GM23338 (cell line): Measurements from ENCODE around the gene CTCFL. TPM values are rescaled to one million over a fixed set of nuclear protein-coding genes. Genes with fewer than 3 reads are reported as not detected.

Experiments
- ATAC-seq: fragments of 200-7000 bp; cut with Tn5 transposase; 3 replicates; pipeline ENCODE4 v1.9.1; 2020
- DNase-seq: peaks from one replicate; pipeline ENCODE4 v3.0.0-alpha.2; 2015; ENCODE audit warnings: low spot score
- H2AFZ ChIP-seq: fragments of 200-600 bp; sonication (generic); 2 replicates; pipeline ENCODE4 v1.8.0; 2016; ENCODE audit warnings: antibody characterized with exemption, mild to moderate bottlenecking, moderate library complexity
- H3F3A ChIP-seq: fragments of 200-600 bp; sonication (generic); replicated peaks from 2 replicates; pipeline ENCODE4 v1.8.0; 2017; ENCODE audit warnings: antibody characterized with exemption, mixed run types, low read depth
- H3K27ac ChIP-seq: fragments of 200-600 bp; sonication (generic); 2 replicates; pipeline ENCODE4 v1.6.1; 2016; ENCODE audit warnings: low read depth
- H3K27me3 ChIP-seq: fragments of 200-600 bp; sonication (generic); 2 replicates; pipeline ENCODE4 v1.8.0; 2016; ENCODE audit warnings: mild to moderate bottlenecking, mixed run types, moderate library complexity; ENCODE audit not compliant: insufficient read depth
- H3K36me3 ChIP-seq: fragments of 200-600 bp; sonication (generic); 2 replicates; pipeline ENCODE4 v1.8.0; 2016; ENCODE audit warnings: mild to moderate bottlenecking; ENCODE audit not compliant: insufficient read depth
- H3K4me1 ChIP-seq: fragments of 200-600 bp; sonication (generic); 2 replicates; pipeline ENCODE4 v1.8.0; 2016; ENCODE audit warnings: mild to moderate bottlenecking, moderate library complexity; ENCODE audit not compliant: insufficient read depth
- H3K4me2 ChIP-seq: fragments of 200-600 bp; sonication (generic); 2 replicates; pipeline ENCODE4 v1.7.1; 2017; ENCODE audit warnings: mixed run types
- H3K4me3 ChIP-seq: fragments of 200-600 bp; sonication (generic); 2 replicates; pipeline ENCODE4 v1.6.1; 2016; ENCODE audit warnings: mixed run types
- H3K79me2 ChIP-seq: fragments of 200-600 bp; sonication (generic); replicated peaks from 2 replicates; pipeline ENCODE4 v1.8.0; 2017; ENCODE audit warnings: mild to moderate bottlenecking; ENCODE audit not compliant: insufficient read depth
- H3K9me2 ChIP-seq: fragments of 200-600 bp; sonication (generic); 2 replicates; pipeline ENCODE4 v1.8.0; 2017; ENCODE audit not compliant: insufficient read depth
- H4K20me1 ChIP-seq: fragments of 200-600 bp; sonication (generic); replicated peaks from 2 replicates; pipeline ENCODE4 v1.8.0; 2017; ENCODE audit warnings: mild to moderate bottlenecking; ENCODE audit not compliant: insufficient read depth
- H3K27ac Mint-ChIP-seq: 2 replicates; pipeline ENCODE4 v1.8.0; 2020; ENCODE audit warnings: inconsistent platforms, mild to moderate bottlenecking, moderate library complexity, mixed read lengths
- H3K27me3 Mint-ChIP-seq: 3 replicates; pipeline ENCODE4 v1.8.0; 2022; ENCODE audit warnings: low read depth, mild to moderate bottlenecking, moderate library complexity, mixed read lengths, inconsistent platforms; ENCODE audit not compliant: insufficient read depth, poor library complexity
- H3K36me3 Mint-ChIP-seq: 3 replicates; pipeline ENCODE4 v1.8.0; 2021; ENCODE audit warnings: low read depth, mild to moderate bottlenecking, inconsistent platforms, moderate library complexity, mixed read lengths
- H3K4me1 Mint-ChIP-seq: 3 replicates; pipeline ENCODE4 v1.8.0; 2020; ENCODE audit warnings: mild to moderate bottlenecking, inconsistent platforms, mixed read lengths
- H3K4me3 Mint-ChIP-seq: 3 replicates; pipeline ENCODE4 v1.8.0; 2021; ENCODE audit warnings: moderate library complexity, mild to moderate bottlenecking, inconsistent platforms, mixed read lengths
- H3K9me3 Mint-ChIP-seq: 3 replicates; pipeline ENCODE4 v1.8.0; 2020; ENCODE audit warnings: moderate library complexity, mild to moderate bottlenecking, inconsistent platforms, mixed read lengths
- CREB1 ChIP-seq: fragments of 250-450 bp; sonication (Bioruptor Pico); IDR thresholded peaks from 2 replicates; pipeline ENCODE4 v1.5.0; 2020; ENCODE audit warnings: low read depth, mild to moderate bottlenecking, moderate library complexity
- CTCF ChIP-seq, 2 experiments: fragments of 200-600 bp in 1 of 2; sonication (generic) in 1 of 2; conservative IDR thresholded peaks; 2 replicates each; pipeline versions ENCODE4 v1.5.1 to v1.6.1; 2016 to 2017; ENCODE audit warnings: antibody characterized with exemption in 2 of 2, low read depth in 2 of 2, mild to moderate bottlenecking in 2 of 2, moderate library complexity in 1 of 2
- ETS1 ChIP-seq: IDR thresholded peaks from 2 replicates; pipeline ENCODE4 v1.6.1; 2016; ENCODE audit warnings: antibody characterized with exemption
- EZH2 ChIP-seq: fragments of 200-600 bp; sonication (generic); IDR thresholded peaks from one replicate; pipeline ENCODE4 v1.8.0; 2017; ENCODE audit warnings: antibody characterized with exemption, mild to moderate bottlenecking, low read depth; ENCODE audit not compliant: unreplicated experiment
- EZH2phosphoT487 ChIP-seq: fragments of 200-600 bp; sonication (generic); IDR thresholded peaks from one replicate; pipeline ENCODE4 v1.8.1; 2018; ENCODE audit warnings: antibody characterized with exemption; ENCODE audit not compliant: unreplicated experiment
- JUNB ChIP-seq: IDR thresholded peaks from one replicate; pipeline ENCODE4 v1.6.1; 2016; ENCODE audit warnings: antibody characterized with exemption; ENCODE audit not compliant: unreplicated experiment
- NANOG ChIP-seq: IDR thresholded peaks from 2 replicates; pipeline ENCODE4 v1.6.1; 2016; ENCODE audit warnings: antibody characterized with exemption, borderline replicate concordance
- POLR2AphosphoS5 ChIP-seq: IDR thresholded peaks from 2 replicates; pipeline ENCODE4 v1.6.1; 2016; ENCODE audit warnings: antibody characterized with exemption, low read depth
- REST ChIP-seq: IDR thresholded peaks from one replicate; pipeline ENCODE4 v1.6.1; 2018; ENCODE audit warnings: antibody characterized with exemption; ENCODE audit not compliant: unreplicated experiment
- STAT1 ChIP-seq: IDR thresholded peaks from one replicate; pipeline ENCODE4 v1.6.1; 2016; ENCODE audit warnings: antibody characterized with exemption; ENCODE audit not compliant: unreplicated experiment
- ZNF114 ChIP-seq: fragments of 250-450 bp; sonication (Bioruptor Pico); IDR thresholded peaks from 2 replicates; pipeline ENCODE4 v1.5.0; 2020; ENCODE audit warnings: mild to moderate bottlenecking, moderate library complexity
- ZNF331 ChIP-seq: fragments of 250-450 bp; sonication (Bioruptor Pico); IDR thresholded peaks from 2 replicates; pipeline ENCODE4 v1.5.0; 2020; ENCODE audit warnings: low read depth, mild to moderate bottlenecking, moderate library complexity
- polyA plus RNA-seq: library from polyadenylated mRNA; unstranded; fragments of >200 nt; fragmentation: Nextera tagmentation; extraction: Ambion mirVana; gene quantifications from 2 replicates; pipeline ENCODE4 v1.2.1, GENCODE V29; 2016
- total RNA-seq: library from RNA; depleted of rRNA; stranded (reverse); fragments of >200 nt; shearing (Covaris generic); gene quantifications from 2 replicates; pipeline ENCODE4 v1.2.3, GENCODE V29; 2014
- TF ChIP-seq, protein P1 (sequence below): fragments of 250-450 bp; sonication (Bioruptor Pico); IDR thresholded peaks from 2 replicates; pipeline ENCODE4 v1.5.0; 2020; ENCODE audit warnings: mild to moderate bottlenecking, moderate library complexity

Gene CTCFL
- total and polyA plus RNA-seq, 2 experiments from 2014 or later = 0.55 to 1.4 TPM

GRCh38 chr20:57552471-57552870, 27.5 kb upstream of the CTCFL start:
- no peaks in the 10 kb centered on the region for H3K36me3 Mint-ChIP-seq
- DNase-seq = no peak
- no peaks in the 10 kb centered on the region for H3K4me1 ChIP-seq
- peaks cover 2% of the 10 kb centered on the region for H3K27me3 Mint-ChIP-seq
- no peaks in the 10 kb centered on the region for H3K9me3 Mint-ChIP-seq
- H3K27me3 ChIP-seq = no peaks in the 10 kb centered on the region
- H3K4me3 ChIP-seq = no peak overlapping the region
- peaks cover 10% of the 10 kb centered on the region for H3K4me1 Mint-ChIP-seq
- no peaks in the 10 kb centered on the region; the same call in 1 of the 2 replicates for H3K36me3 ChIP-seq
- no peak for ATAC-seq
- H2AFZ ChIP-seq = no peak overlapping the region
- H4K20me1 ChIP-seq = no peaks in the 10 kb centered on the region
- no peaks in the 10 kb centered on the region for H3K9me2 ChIP-seq
- H3K4me2 ChIP-seq = no peak overlapping the region
- H3K79me2 ChIP-seq = no peaks in the 10 kb centered on the region
- H3K4me3 Mint-ChIP-seq = no peak overlapping the region
- H3F3A ChIP-seq = no peaks in the 10 kb centered on the region
- no peak overlapping the region for H3K27ac Mint-ChIP-seq
- TF ChIP-seq JUNB (no peak), REST (no peak), NANOG (no peak), ETS1 (no peak), STAT1 (no peak), CTCF (conservative IDR thresholded peaks at IDR 0.05; ENCODE audit: low read depth in 2 of 2) (no peak), POLR2AphosphoS5 (no peak), CREB1 (CRISPR knock-in tag) (no peak), ZNF114 (CRISPR knock-in tag) (no peak), EZH2phosphoT487 (no peak), ZNF331 (CRISPR knock-in tag) (no peak), EZH2 (no peak)
- TF ChIP-seq, protein P1, sequence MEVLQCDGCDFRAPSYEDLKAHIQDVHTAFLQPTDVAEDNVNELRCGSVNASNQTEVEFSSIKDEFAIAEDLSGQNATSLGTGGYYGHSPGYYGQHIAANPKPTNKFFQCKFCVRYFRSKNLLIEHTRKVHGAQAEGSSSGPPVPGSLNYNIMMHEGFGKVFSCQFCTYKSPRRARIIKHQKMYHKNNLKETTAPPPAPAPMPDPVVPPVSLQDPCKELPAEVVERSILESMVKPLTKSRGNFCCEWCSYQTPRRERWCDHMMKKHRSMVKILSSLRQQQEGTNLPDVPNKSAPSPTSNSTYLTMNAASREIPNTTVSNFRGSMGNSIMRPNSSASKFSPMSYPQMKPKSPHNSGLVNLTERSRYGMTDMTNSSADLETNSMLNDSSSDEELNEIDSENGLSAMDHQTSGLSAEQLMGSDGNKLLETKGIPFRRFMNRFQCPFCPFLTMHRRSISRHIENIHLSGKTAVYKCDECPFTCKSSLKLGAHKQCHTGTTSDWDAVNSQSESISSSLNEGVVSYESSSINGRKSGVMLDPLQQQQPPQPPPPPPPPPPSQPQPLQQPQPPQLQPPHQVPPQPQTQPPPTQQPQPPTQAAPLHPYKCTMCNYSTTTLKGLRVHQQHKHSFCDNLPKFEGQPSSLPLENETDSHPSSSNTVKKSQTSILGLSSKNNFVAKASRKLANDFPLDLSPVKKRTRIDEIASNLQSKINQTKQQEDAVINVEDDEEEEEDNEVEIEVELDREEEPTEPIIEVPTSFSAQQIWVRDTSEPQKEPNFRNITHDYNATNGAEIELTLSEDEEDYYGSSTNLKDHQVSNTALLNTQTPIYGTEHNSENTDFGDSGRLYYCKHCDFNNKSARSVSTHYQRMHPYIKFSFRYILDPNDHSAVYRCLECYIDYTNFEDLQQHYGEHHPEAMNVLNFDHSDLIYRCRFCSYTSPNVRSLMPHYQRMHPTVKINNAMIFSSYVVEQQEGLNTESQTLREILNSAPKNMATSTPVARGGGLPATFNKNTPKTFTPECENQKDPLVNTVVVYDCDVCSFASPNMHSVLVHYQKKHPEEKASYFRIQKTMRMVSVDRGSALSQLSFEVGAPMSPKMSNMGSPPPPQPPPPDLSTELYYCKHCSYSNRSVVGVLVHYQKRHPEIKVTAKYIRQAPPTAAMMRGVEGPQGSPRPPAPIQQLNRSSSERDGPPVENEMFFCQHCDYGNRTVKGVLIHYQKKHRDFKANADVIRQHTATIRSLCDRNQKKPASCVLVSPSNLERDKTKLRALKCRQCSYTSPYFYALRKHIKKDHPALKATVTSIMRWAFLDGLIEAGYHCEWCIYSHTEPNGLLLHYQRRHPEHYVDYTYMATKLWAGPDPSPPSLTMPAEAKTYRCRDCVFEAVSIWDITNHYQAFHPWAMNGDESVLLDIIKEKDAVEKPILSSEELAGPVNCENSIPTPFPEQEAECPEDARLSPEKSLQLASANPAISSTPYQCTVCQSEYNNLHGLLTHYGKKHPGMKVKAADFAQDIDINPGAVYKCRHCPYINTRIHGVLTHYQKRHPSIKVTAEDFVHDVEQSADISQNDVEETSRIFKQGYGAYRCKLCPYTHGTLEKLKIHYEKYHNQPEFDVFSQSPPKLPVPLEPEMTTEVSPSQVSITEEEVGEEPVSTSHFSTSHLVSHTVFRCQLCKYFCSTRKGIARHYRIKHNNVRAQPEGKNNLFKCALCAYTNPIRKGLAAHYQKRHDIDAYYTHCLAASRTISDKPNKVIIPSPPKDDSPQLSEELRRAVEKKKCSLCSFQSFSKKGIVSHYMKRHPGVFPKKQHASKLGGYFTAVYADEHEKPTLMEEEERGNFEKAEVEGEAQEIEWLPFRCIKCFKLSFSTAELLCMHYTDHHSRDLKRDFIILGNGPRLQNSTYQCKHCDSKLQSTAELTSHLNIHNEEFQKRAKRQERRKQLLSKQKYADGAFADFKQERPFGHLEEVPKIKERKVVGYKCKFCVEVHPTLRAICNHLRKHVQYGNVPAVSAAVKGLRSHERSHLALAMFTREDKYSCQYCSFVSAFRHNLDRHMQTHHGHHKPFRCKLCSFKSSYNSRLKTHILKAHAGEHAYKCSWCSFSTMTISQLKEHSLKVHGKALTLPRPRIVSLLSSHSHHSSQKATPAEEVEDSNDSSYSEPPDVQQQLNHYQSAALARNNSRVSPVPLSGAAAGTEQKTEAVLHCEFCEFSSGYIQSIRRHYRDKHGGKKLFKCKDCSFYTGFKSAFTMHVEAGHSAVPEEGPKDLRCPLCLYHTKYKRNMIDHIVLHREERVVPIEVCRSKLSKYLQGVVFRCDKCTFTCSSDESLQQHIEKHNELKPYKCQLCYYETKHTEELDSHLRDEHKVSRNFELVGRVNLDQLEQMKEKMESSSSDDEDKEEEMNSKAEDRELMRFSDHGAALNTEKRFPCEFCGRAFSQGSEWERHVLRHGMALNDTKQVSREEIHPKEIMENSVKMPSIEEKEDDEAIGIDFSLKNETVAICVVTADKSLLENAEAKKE (CRISPR knock-in tag) = no peak
- H3K27ac ChIP-seq = no peak overlapping the region
